ENCODE results near the gene PLXNC1. TPM values are rescaled to one million over a fixed set of nuclear protein-coding genes. Genes with fewer than 3 reads are reported as not detected.

The PLXNC1 gene
- polyA plus RNA-seq, 1 donor (not counting 4 experiments of a cell fraction or from before 2014, with no cell fraction given), result 0.17 TPM

GRCh38 chr12:94261786-94262185 is 113.4 kb downstream of the PLXNC1 start:
- no peaks in the 10 kb centered on the region for H3K36me3 ChIP-seq (ENCODE audit: control insufficient read depth in 2 of 2, extremely low read depth in 1 of 2, insufficient read depth in 2 of 2, low read length in 2 of 2)
- peak overlapping the region; percentile 89 for H3K4me2 ChIP-seq (ENCODE audit: control insufficient read depth, extremely low read depth, insufficient read depth, low read depth, low read length)
- peak overlapping the region; percentile 98 for H2AFZ ChIP-seq (ENCODE audit: control insufficient read depth, low read length)
- H3K4me3 ChIP-seq (ENCODE audit: control insufficient read depth in 2 of 3, extremely low read depth in 1 of 3, insufficient read depth in 2 of 3, low read depth in 1 of 3, low read length in 3 of 3), result peak overlapping the region in 2 of 3 experiments; percentile 60 to 76
- no peak overlapping the region for H3K27ac ChIP-seq (ENCODE audit: control insufficient read depth, insufficient read depth, low read length)
- H4K20me1 ChIP-seq (ENCODE audit: control insufficient read depth, extremely low read depth, insufficient read depth, low read length), result no peaks in the 10 kb centered on the region
- dilution Hi-C loops (cut with MboI; ENCODE audit: extremely low pct_ligation_motif_present, low sequenced_read_pairs), result no loop called here
- H3K9me1 ChIP-seq (ENCODE audit: control insufficient read depth, extremely low read depth, insufficient read depth, low read length), result no peaks in the 10 kb centered on the region
- FAIRE-seq, result no peak
- no peaks in the 10 kb centered on the region for H3K9me3 ChIP-seq (ENCODE audit: control insufficient read depth, low read depth, low read length)
- H3K9ac ChIP-seq (ENCODE audit: control insufficient read depth, extremely low read depth, insufficient read depth, low read length), result no peak overlapping the region
- DNase-seq (ENCODE audit: low read depth, low spot score), result no peak
- no peaks in the 10 kb centered on the region for H3K79me2 ChIP-seq (ENCODE audit: control insufficient read depth, insufficient read depth, low read length)
- TF ChIP-seq CTCF (optimal IDR thresholded peaks at IDR 0.05 in 1 of 3, IDR thresholded peaks at IDR 0.05 in 1 of 3, conservative IDR thresholded peaks at IDR 0.05 in 1 of 3; ENCODE audit: extremely low read depth in 1 of 3, insufficient read depth in 2 of 3, low read length in 3 of 3) (no peak), EZH2 (IDR thresholded peaks at IDR 0.05; ENCODE audit: low read length) (no peak)
- H3K27me3 ChIP-seq (ENCODE audit: control insufficient read depth, extremely low read depth, insufficient read depth, low read length), result peaks cover 3% of the 10 kb centered on the region
- H3K4me1 ChIP-seq (ENCODE audit: control insufficient read depth, extremely low read depth, insufficient read depth, low read length), result peaks cover 9% of the 10 kb centered on the region

GRCh38 chr12:94262228-94263010 is 114.0 kb downstream of the PLXNC1 start:
- no peak for TF ChIP-seq EZH2 (IDR thresholded peaks at IDR 0.05; ENCODE audit: low read length)
- TF ChIP-seq CTCF (optimal IDR thresholded peaks at IDR 0.05 in 1 of 3, IDR thresholded peaks at IDR 0.05 in 1 of 3, conservative IDR thresholded peaks at IDR 0.05 in 1 of 3; ENCODE audit: extremely low read depth in 1 of 3, insufficient read depth in 2 of 3, low read length in 3 of 3), result no peak
- peak overlapping the region; percentile 38 to 76 (median 60) for H3K4me3 ChIP-seq (ENCODE audit: control insufficient read depth in 2 of 3, extremely low read depth in 1 of 3, insufficient read depth in 2 of 3, low read depth in 1 of 3, low read length in 3 of 3)
- no peaks in the 10 kb centered on the region for H3K9me1 ChIP-seq (ENCODE audit: control insufficient read depth, extremely low read depth, insufficient read depth, low read length)
- FAIRE-seq, result peak; percentile 44
- H3K27me3 ChIP-seq (ENCODE audit: control insufficient read depth, extremely low read depth, insufficient read depth, low read length), result peaks cover 3% of the 10 kb centered on the region
- peak overlapping the region; percentile 73 for H3K9ac ChIP-seq (ENCODE audit: control insufficient read depth, extremely low read depth, insufficient read depth, low read length)
- peaks cover 9% of the 10 kb centered on the region for H3K4me1 ChIP-seq (ENCODE audit: control insufficient read depth, extremely low read depth, insufficient read depth, low read length)
- H3K4me2 ChIP-seq (ENCODE audit: control insufficient read depth, extremely low read depth, insufficient read depth, low read depth, low read length), result peak overlapping the region; percentile 89
- no peaks in the 10 kb centered on the region for H3K9me3 ChIP-seq (ENCODE audit: control insufficient read depth, low read depth, low read length)
- H4K20me1 ChIP-seq (ENCODE audit: control insufficient read depth, extremely low read depth, insufficient read depth, low read length), result no peaks in the 10 kb centered on the region
- H2AFZ ChIP-seq (ENCODE audit: control insufficient read depth, low read length), result peak overlapping the region; percentile 98
- H3K27ac ChIP-seq (ENCODE audit: control insufficient read depth, insufficient read depth, low read length), result peak overlapping the region; percentile 49
- dilution Hi-C loops (cut with MboI; ENCODE audit: extremely low pct_ligation_motif_present, low sequenced_read_pairs), result no loop called here
- H3K36me3 ChIP-seq (ENCODE audit: control insufficient read depth in 2 of 2, extremely low read depth in 1 of 2, insufficient read depth in 2 of 2, low read length in 2 of 2), result no peaks in the 10 kb centered on the region
- H3K79me2 ChIP-seq (ENCODE audit: control insufficient read depth, insufficient read depth, low read length), result no peaks in the 10 kb centered on the region
- no peak for DNase-seq (ENCODE audit: low read depth, low spot score)
